ENCODE measurements around the gene SLC4A3.

GRCh38 chr2:219612577-219613286 is 14.7 kb upstream of the SLC4A3 start:
- no peak for TF ChIP-seq POLR2A (IDR thresholded peaks at IDR 0.05)
- TF ChIP-seq POLR2AphosphoS5 (IDR thresholded peaks at IDR 0.05; ENCODE audit: insufficient read depth in 1 of 2, low read depth in 1 of 2): no peak

Measured in vagina (tissue), 2 donors.